Karpas-422 (cell line): ENCODE data around the gene TMEM106C. TPM values are rescaled to one million over a fixed set of nuclear protein-coding genes. Genes with fewer than 3 reads are reported as not detected.

Experiments
- DNase-seq: peaks from one replicate; pipeline ENCODE4 v3.0.0-alpha.2; 2015
- H2AFZ ChIP-seq: fragments of 200-600 bp; sonication (generic); 2 replicates; pipeline ENCODE4 v1.6.1; 2014; ENCODE audit warnings: antibody characterized with exemption, low read length, mixed read lengths
- H3K27ac ChIP-seq: fragments of 200-600 bp; sonication (generic); 2 replicates; pipeline ENCODE4 v1.5.1; 2014; ENCODE audit warnings: mild to moderate bottlenecking, low read length, moderate library complexity
- H3K27me3 ChIP-seq: fragments of 200-600 bp; sonication (generic); 2 replicates; pipeline ENCODE4 v1.6.1; 2014; ENCODE audit warnings: low read length, mixed read lengths
- H3K36me3 ChIP-seq: fragments of 200-600 bp; sonication (generic); 2 replicates; pipeline ENCODE4 v1.6.1; 2014; ENCODE audit warnings: low read length, mixed read lengths; ENCODE audit not compliant: insufficient read depth
- H3K4me1 ChIP-seq: fragments of 200-600 bp; sonication (generic); 2 replicates; pipeline ENCODE4 v1.6.1; 2014; ENCODE audit warnings: mild to moderate bottlenecking, low read length, mixed read lengths
- H3K4me2 ChIP-seq: fragments of 200-600 bp; sonication (generic); 2 replicates; pipeline ENCODE4 v1.6.1; 2014; ENCODE audit warnings: low read length, low read depth, mild to moderate bottlenecking; ENCODE audit not compliant: poor library complexity, severe bottlenecking
- H3K4me3 ChIP-seq: fragments of 200-600 bp; sonication (generic); 2 replicates; pipeline ENCODE4 v1.5.1; 2014; ENCODE audit warnings: mild to moderate bottlenecking, antibody characterized with exemption, low read length, mixed read lengths
- H3K79me2 ChIP-seq: fragments of 200-600 bp; sonication (generic); 2 replicates; pipeline ENCODE4 v1.6.1; 2014; ENCODE audit warnings: mild to moderate bottlenecking, low read length, mixed read lengths
- H3K9ac ChIP-seq: fragments of 200-600 bp; sonication (generic); 2 replicates; pipeline ENCODE4 v1.6.0; 2014; ENCODE audit warnings: low read length
- H3K9me2 ChIP-seq: fragments of 200-600 bp; sonication (generic), shearing (Covaris generic); replicated peaks from 2 replicates; pipeline ENCODE4 v1.6.0; 2014; ENCODE audit warnings: mild to moderate bottlenecking, low read length, moderate library complexity; ENCODE audit not compliant: insufficient read depth
- H3K9me3 ChIP-seq: fragments of 300-700, 200-600 bp; sonication (generic); 2 replicates; pipeline ENCODE4 v1.6.1; 2014; ENCODE audit warnings: low read length, mixed read lengths
- H4K20me1 ChIP-seq: fragments of 200-600 bp; sonication (generic); 2 replicates; pipeline ENCODE4 v1.6.1; 2014; ENCODE audit warnings: mild to moderate bottlenecking, antibody characterized with exemption, low read length, low read depth; ENCODE audit not compliant: insufficient read depth
- total RNA-seq: library from RNA; depleted of rRNA; stranded (reverse); fragments of >200 nt; shearing (Covaris generic); gene quantifications from 2 replicates; pipeline ENCODE4 v1.2.3, GENCODE V29; 2014; ENCODE audit warnings: low replicate concordance

The TMEM106C gene
- total RNA-seq, 1 experiment from 2014 or later = 127 TPM

DNA sequence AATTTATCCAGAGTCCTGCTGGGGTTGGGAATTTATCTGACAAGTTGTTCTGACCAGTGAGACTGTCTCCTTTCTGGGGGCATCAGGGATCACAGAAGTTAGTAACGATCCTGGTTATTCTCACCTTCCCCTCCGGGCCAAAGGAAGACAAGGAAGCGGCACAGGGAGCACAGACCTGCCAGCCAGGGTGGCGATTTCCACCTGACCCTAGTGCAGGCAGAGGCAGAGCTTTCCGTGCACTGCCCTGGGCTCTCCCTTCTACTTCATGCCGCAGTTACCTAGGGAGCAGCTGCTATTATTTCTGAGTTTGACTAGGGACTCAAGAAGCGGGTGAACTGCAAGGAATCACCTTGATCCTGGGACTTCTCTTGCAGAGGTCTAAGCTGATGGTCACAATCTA, 7.4 kb downstream of the TMEM106C start:
- H3K27ac ChIP-seq = no peak overlapping the region
- no peaks in the 10 kb centered on the region for H3K9me3 ChIP-seq
- no peak overlapping the region for H3K9ac ChIP-seq
- H3K9me2 ChIP-seq = no peaks in the 10 kb centered on the region
- H3K4me2 ChIP-seq = no peak overlapping the region
- no peak overlapping the region for H3K4me3 ChIP-seq
- no peak overlapping the region for H2AFZ ChIP-seq
- DNase-seq = no peak
- peaks cover 5% of the 10 kb centered on the region; the same call in 1 of the 2 replicates for H3K4me1 ChIP-seq
- no peaks in the 10 kb centered on the region for H3K27me3 ChIP-seq
- no peaks in the 10 kb centered on the region for H4K20me1 ChIP-seq
- no peaks in the 10 kb centered on the region for H3K79me2 ChIP-seq
- peaks cover 4% of the 10 kb centered on the region; the same call in 1 of the 2 replicates for H3K36me3 ChIP-seq

DNA sequence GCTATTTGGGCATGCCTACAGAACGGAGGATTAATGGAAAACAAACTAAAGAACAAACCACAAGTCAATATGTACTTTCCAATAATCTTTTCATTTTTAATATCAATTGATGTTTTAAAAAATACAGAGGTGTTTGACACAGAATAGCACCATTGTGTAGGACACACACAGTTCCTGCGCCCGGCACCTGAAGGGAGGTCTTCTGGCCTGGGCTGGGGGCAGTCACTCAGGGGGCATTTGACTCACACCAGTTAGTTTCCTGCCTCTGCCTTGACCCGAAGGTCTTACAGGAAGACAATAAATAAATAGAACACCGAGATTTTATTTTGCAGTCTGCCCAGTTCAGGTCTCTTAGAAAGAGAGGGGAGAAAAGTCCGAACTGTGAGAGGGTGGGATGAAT, 9.5 kb downstream of the TMEM106C start:
- H3K4me2 ChIP-seq = no peak overlapping the region
- no peaks in the 10 kb centered on the region for H3K36me3 ChIP-seq
- no peaks in the 10 kb centered on the region for H3K9me2 ChIP-seq
- H4K20me1 ChIP-seq = no peaks in the 10 kb centered on the region
- no peaks in the 10 kb centered on the region for H3K9me3 ChIP-seq
- no peaks in the 10 kb centered on the region for H3K4me1 ChIP-seq
- no peak for DNase-seq
- H2AFZ ChIP-seq = no peak overlapping the region
- H3K9ac ChIP-seq = no peak overlapping the region
- H3K27me3 ChIP-seq = no peaks in the 10 kb centered on the region
- no peaks in the 10 kb centered on the region for H3K79me2 ChIP-seq
- H3K4me3 ChIP-seq = no peak overlapping the region
- no peak overlapping the region for H3K27ac ChIP-seq

DNA sequence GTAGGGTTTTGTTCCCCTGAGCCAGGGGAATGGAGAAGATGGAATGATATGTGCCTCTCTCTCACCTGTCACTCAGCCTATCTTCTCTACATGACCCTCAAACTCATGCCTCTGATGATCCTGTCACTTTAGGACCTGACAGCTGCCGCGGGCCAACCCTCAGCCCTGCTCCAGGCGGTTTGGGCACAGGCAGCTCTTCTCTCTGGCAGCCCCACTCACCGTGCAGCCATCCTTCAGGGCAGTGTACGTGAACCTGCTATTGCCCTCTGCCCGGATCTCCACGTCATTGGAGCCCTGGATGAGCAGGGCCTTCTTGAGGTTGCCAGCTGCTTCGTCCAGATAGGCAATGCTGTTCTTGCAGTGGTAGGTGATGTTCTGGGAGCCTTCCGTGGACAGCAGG, 10.5 kb downstream of the TMEM106C start:
- H3K27me3 ChIP-seq = no peaks in the 10 kb centered on the region
- H3K9me2 ChIP-seq = no peaks in the 10 kb centered on the region
- no peak overlapping the region for H3K9ac ChIP-seq
- no peak for DNase-seq
- no peaks in the 10 kb centered on the region for H3K79me2 ChIP-seq
- H3K4me3 ChIP-seq = no peak overlapping the region
- no peaks in the 10 kb centered on the region for H3K9me3 ChIP-seq
- no peak overlapping the region for H3K4me2 ChIP-seq
- H3K27ac ChIP-seq = no peak overlapping the region
- no peaks in the 10 kb centered on the region for H4K20me1 ChIP-seq
- no peak overlapping the region for H2AFZ ChIP-seq
- H3K36me3 ChIP-seq = no peaks in the 10 kb centered on the region
- H3K4me1 ChIP-seq = no peaks in the 10 kb centered on the region

DNA sequence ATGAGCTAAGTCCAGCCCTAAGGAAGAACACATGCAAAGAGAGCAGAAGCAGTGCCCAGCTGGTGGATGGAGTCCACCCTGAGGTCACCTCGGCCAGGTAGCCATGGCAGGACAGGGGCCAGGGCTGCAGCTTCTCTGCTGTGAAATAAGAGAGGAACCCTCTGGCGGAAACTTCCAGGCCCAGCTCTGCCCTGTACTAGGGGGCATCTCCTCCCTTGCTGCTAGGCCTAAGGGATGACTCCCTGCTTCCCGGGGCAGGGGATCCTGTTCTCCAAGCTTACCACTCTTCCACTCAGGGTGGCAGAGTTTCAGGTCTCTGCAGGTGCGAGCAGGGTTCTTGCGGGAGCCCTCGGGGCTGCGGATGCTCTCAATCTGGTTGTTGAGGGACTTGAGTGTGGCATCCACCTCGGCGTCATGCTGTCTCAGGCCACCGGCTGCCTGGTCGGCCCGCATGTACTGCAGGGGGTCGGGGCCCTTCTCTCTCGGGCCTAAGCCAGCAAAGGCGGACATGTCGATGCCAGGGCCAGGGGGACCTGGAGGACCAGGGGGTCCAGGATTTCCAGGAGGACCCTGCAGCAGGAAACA, 11.7 kb downstream of the TMEM106C start:
- H3K9me2 ChIP-seq = no peaks in the 10 kb centered on the region
- no peak overlapping the region for H3K4me2 ChIP-seq
- H3K9me3 ChIP-seq = no peaks in the 10 kb centered on the region
- H2AFZ ChIP-seq = no peak overlapping the region
- H3K27me3 ChIP-seq = no peaks in the 10 kb centered on the region
- no peaks in the 10 kb centered on the region for H3K36me3 ChIP-seq
- H3K4me1 ChIP-seq = no peaks in the 10 kb centered on the region
- H4K20me1 ChIP-seq = no peaks in the 10 kb centered on the region
- DNase-seq = no peak
- no peak overlapping the region for H3K27ac ChIP-seq
- no peak overlapping the region for H3K9ac ChIP-seq
- H3K79me2 ChIP-seq = no peaks in the 10 kb centered on the region
- no peak overlapping the region for H3K4me3 ChIP-seq

DNA sequence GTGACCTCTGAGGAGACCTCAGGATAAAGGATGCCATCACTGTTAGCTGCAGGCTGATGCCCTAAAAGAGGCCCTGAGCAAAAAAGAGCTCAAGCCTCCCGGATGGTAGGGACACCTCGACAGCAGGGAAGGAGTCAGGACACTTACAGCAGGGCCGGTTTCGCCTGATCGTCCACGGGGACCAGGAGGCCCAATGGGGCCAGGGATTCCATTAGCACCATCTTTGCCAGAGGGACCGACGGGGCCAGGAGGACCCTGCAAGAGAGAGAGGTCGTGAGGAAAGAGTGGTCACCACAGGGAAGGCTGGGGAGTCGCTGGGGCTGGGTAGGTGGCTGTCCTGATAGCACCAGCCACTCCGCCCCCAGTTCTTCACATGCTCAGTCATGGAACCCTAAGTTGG, 12.4 kb downstream of the TMEM106C start:
- Histone ChIP-seq H3K79me2 (no peaks in the 10 kb centered on the region), H4K20me1 (no peaks in the 10 kb centered on the region), H3K9me2 (no peaks in the 10 kb centered on the region), H3K27me3 (no peaks in the 10 kb centered on the region), H3K9ac (no peak overlapping the region), H3K36me3 (no peaks in the 10 kb centered on the region), H3K27ac (no peak overlapping the region), H3K4me3 (no peak overlapping the region), H3K4me1 (no peaks in the 10 kb centered on the region), H2AFZ (no peak overlapping the region), H3K4me2 (no peak overlapping the region), H3K9me3 (no peaks in the 10 kb centered on the region)
- DNase-seq = no peak

DNA sequence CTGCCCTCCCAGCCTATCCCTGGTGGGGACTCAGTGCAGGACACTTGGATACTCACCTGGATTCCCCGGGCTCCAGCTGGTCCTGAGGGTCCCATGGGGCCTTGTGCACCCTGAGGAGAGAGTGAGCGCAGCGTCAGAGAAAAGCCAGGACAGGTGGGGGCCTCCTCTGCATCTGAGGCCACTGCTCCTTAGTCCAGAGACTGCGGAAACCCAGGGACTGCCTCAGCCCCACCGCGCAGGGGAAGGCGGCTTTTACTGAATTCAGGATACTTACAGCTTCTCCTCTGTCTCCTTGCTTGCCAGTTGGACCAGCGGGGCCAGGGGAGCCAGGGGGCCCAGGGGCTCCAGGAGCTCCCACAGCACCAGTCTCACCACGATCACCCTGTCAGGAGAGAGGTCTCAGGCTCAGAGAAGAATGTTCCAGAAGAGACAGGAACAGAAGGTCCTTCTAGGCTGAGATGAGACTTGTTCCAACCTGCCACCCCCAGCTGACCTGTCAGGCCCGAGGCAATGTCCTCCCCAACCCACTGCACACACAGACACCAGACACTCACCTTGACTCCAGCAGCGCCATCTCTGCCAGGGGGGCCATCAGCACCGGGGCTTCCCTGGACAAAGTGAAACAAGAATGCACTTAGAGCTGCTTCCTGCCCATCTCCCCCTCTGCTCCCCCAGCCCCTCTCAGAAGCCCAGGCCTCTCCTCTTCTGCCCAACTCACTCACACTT, 13.8 kb downstream of the TMEM106C start:
- Histone ChIP-seq H4K20me1 (no peaks in the 10 kb centered on the region), H3K27me3 (no peaks in the 10 kb centered on the region), H3K9me3 (no peaks in the 10 kb centered on the region), H3K36me3 (no peaks in the 10 kb centered on the region), H3K4me2 (no peak overlapping the region), H3K4me3 (no peak overlapping the region), H2AFZ (no peak overlapping the region), H3K9me2 (no peaks in the 10 kb centered on the region), H3K27ac (no peak overlapping the region), H3K4me1 (no peaks in the 10 kb centered on the region), H3K79me2 (no peaks in the 10 kb centered on the region), H3K9ac (no peak overlapping the region)
- no peak for DNase-seq

DNA sequence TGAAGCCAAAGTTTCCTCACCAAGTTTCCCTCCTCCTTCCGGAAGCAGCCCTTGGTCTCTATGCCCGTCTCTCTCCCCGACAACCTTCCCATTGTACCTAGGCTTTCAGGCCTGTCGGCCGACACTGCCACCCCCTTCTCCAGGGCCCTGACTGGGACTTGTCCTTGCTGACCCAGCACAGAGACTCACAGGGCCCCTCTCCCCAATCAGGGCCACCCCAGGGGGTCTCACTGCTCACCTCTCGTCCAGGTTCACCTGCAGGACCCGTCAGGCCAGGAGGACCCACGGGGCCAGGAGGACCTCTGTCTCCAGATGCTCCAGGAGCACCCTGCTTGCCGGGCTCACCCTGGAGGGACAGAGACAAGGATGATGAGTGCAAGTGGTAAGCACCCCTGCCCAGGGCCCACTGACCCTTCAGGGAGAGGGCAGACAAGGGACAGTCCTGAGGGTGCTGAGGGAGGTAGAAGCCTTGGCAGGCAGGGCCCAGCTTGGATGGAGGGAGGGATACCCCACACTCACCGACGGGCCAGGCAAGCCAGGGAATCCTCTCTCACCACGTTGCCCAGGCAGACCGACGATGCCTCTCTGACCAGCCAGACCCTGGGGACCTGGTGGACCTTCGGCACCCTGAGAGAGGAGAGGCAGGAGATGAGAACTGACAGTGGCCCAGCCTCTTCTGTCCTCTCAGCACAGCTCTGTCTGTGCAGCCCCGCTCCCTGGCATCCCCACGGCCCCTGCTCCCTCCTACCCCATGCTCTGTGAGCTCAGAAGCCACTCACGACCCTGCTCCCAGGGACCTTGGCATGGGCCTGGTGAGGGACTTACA, 14.6 kb downstream of the TMEM106C start:
- DNase-seq = no peak
- Histone ChIP-seq H4K20me1 (no peaks in the 10 kb centered on the region), H3K79me2 (no peaks in the 10 kb centered on the region), H2AFZ (no peak overlapping the region), H3K9me3 (no peaks in the 10 kb centered on the region), H3K27ac (no peak overlapping the region), H3K4me1 (peaks cover under 1% of the 10 kb centered on the region; the same call in 1 of the 2 replicates), H3K9me2 (no peaks in the 10 kb centered on the region), H3K27me3 (no peaks in the 10 kb centered on the region), H3K9ac (no peak overlapping the region), H3K4me3 (no peak overlapping the region), H3K4me2 (no peak overlapping the region), H3K36me3 (no peaks in the 10 kb centered on the region)

DNA sequence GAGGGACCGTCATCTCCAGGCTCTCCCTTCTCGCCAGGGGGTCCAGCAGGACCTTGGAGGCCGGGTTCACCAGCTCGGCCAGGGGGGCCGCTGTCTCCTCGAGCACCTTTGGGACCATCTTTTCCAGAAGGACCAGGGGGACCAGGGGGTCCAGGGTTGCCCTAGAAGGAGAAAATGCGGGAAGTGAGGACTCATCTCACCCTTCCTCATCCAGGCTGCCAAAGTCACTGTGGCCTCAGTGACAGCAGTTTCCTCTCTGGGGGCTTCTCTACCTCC, 15.1 kb downstream of the TMEM106C start:
- Histone ChIP-seq H3K9me3 (no peaks in the 10 kb centered on the region), H3K9ac (no peak overlapping the region), H3K36me3 (no peaks in the 10 kb centered on the region), H2AFZ (no peak overlapping the region), H3K27me3 (no peaks in the 10 kb centered on the region), H3K9me2 (no peaks in the 10 kb centered on the region), H4K20me1 (no peaks in the 10 kb centered on the region), H3K4me1 (peaks cover 6% of the 10 kb centered on the region), H3K4me3 (no peak overlapping the region), H3K4me2 (no peak overlapping the region), H3K27ac (no peak overlapping the region), H3K79me2 (no peaks in the 10 kb centered on the region)
- DNase-seq = no peak
